Activated CD8-positive, alpha-beta memory T cell treated with anti-CD3 and anti-CD28 coated beads for 1 hour (primary cell): ENCODE data around the gene REM1.

Source experiments
- DNase-seq, 2 donors: peaks; one replicate each; pipeline ENCODE4 v3.0.0-alpha.2; 2020; ENCODE audit warnings: low read depth in 1 of 2; ENCODE audit errors: extremely low read depth in 1 of 2

REM1 gene

DNA sequence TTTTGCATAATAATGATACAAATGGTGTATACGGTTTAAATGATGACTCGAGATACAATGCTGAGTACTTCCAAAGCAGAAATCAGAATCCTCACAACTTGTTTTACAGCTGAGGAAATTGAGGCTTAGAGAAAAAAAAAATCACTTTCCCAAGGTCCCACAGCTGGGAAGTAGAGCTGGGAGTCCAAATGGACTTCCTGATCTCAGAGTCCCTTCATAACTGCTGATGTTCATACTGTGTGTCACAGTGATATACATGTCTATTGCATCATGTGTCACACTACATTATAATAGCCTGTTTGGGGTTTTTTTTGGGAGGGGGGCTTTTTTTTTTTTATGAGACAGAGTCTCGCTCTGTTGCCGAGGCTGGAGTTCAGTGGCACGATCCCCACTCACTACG is 47.6 kb downstream of the REM1 start:
- no peak for DNase-seq

DNA sequence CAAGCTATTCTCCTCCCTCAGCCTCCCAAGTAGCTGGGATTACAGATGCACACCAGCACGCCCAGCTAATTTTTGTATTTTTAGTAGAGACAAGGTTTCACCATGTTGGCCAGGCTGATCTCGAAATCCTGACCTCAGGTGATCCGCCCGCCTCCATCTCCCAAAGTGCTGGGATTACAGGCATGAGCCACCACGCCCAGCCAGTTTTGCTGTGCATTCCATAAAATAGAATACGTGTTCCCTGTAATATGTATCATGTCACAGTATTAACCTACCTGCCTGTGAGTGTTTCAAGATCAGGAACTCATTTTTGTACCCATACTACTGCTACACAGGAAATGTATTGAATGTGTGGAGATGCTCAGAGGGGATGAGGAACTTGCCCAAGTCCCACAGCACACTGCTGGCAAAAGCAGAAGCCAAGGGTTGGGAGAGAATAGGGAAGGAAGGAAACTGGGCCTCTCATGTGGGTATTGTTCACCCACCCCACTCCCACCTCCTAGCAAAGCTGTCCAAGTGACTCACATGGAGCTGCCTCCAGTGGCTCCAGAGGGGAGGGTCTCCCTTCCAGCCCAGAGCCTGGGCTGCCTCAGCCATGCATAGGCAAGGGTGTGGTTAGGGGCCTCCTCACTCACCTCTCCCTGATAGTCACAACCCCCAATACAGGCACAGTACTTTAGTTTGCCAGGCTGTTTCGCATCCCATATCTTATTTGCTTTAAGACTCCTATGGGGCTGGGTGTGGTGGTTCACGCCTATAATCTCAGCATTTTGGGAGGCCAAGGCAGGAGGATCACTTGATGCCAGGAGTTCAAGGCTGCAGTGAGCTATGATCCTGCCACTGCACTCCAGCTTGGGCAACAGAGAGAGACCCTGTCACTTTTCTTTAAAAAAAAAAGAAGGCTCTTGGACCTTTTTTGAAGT is 48.5 kb downstream of the REM1 start:
- no peak for DNase-seq

- no peak for DNase-seq
These were observed 52.2 kb downstream of the REM1 start for GRCh38 chr20:31527266-31527665.
